B cell (primary cell): Measurements from ENCODE around the gene RPS21. TPM values are rescaled to one million over a fixed set of nuclear protein-coding genes. Genes with fewer than 3 reads are reported as not detected.

Experiments
- ATAC-seq: fragments of 200-7000 bp; cut with Tn5 transposase; one replicate; pipeline ENCODE4 v1.10.0; 2021; ENCODE audit warnings: low read depth, mild to moderate bottlenecking, moderate number of reproducible peaks, moderate library complexity
- CTCF ChIA-PET: fragments of 350-600 bp; sonication (Branson Sonifier 250); formaldehyde crosslinking; loops from one replicate; lab custom pipeline; 2021; ENCODE audit warnings: antibody characterized with exemption, inconsistent platforms; lab: Charles Lee
- POLR2A ChIA-PET: fragments of 350-600 bp; sonication (Branson Sonifier 250); formaldehyde crosslinking; loops from one replicate; lab custom pipeline; 2021; ENCODE audit warnings: antibody characterized with exemption; lab: Charles Lee
- DNase-seq: peaks from one replicate; pipeline ENCODE4 v3.0.0; 2013
- H2AFZ ChIP-seq: 2 replicates; pipeline ENCODE4 v1.6.1; 2012; ENCODE audit warnings: mild to moderate bottlenecking, low read depth, low read length; ENCODE audit not compliant: insufficient read depth, poor library complexity, severe bottlenecking
- H3K27ac ChIP-seq, 2 donors: 1 replicate in 1 of 2; 2 replicates in 1 of 2; pipeline ENCODE4 v1.5.1; 2012 to 2013; ENCODE audit warnings: low read length in 2 of 2, mild to moderate bottlenecking in 2 of 2, moderate library complexity in 1 of 2
- H3K27me3 ChIP-seq, 4 experiments: fragments of 200-600 bp in 1 of 4; sonication (generic) in 1 of 4; replicated peaks in 1 of 4; 1 replicate in 2 of 4; 2 replicates in 2 of 4; pipeline versions ENCODE4 v1.6.1 to v1.7.0; 2013 to 2016; ENCODE audit warnings: low read length in 3 of 4, mild to moderate bottlenecking in 2 of 4, mixed read lengths in 1 of 4, moderate library complexity in 1 of 4; ENCODE audit not compliant: insufficient read depth in 4 of 4, control insufficient read depth in 3 of 4; ENCODE audit errors: control extremely low read depth in 1 of 4
- H3K36me3 ChIP-seq, 2 experiments: replicated peaks in 1 of 2; 1 replicate in 1 of 2; 2 replicates in 1 of 2; pipeline versions ENCODE4 v1.6.1 to v1.7.1; 2013; ENCODE audit warnings: low read length in 1 of 2; ENCODE audit not compliant: insufficient read depth in 2 of 2, control insufficient read depth in 1 of 2; ENCODE audit errors: control extremely low read depth in 1 of 2, extremely low read depth in 1 of 2
- H3K4me1 ChIP-seq, 2 donors: fragments of 200-600 bp in 1 of 2; sonication (generic) in 1 of 2; 1 replicate in 1 of 2; 2 replicates in 1 of 2; pipeline versions ENCODE4 v1.5.1 to v1.6.1; 2013 to 2017; ENCODE audit warnings: low read length in 2 of 2; ENCODE audit not compliant: control insufficient read depth in 2 of 2, insufficient read depth in 2 of 2
- H3K4me2 ChIP-seq: replicated peaks from 2 replicates; pipeline ENCODE3; 2012; ENCODE audit warnings: mild to moderate bottlenecking, low read depth, low read length; ENCODE audit not compliant: poor library complexity, severe bottlenecking
- H3K4me3 ChIP-seq, 5 experiments: fragments of 200-600 bp in 1 of 5; sonication (generic) in 1 of 5; 1 replicate in 3 of 5; 2 replicates in 2 of 5; pipeline versions ENCODE4 v1.5.1 to v1.7.0; 2011 to 2016; ENCODE audit warnings: low read length in 4 of 5, mild to moderate bottlenecking in 4 of 5, low read depth in 2 of 5, control low read depth in 1 of 5, moderate library complexity in 1 of 5; ENCODE audit not compliant: insufficient read depth in 1 of 5; ENCODE audit errors: control extremely low read depth in 1 of 5, extremely low read depth in 1 of 5
- H3K79me2 ChIP-seq: fragments of 200-600 bp; sonication (generic); one replicate; pipeline ENCODE4 v1.6.0; 2016; ENCODE audit warnings: low read length; ENCODE audit not compliant: control insufficient read depth, insufficient read depth
- H3K9ac ChIP-seq: fragments of 200-600 bp; sonication (generic); 2 replicates; pipeline ENCODE4 v1.6.1; 2017; ENCODE audit warnings: mild to moderate bottlenecking, low read length, moderate library complexity
- H3K9me3 ChIP-seq, 3 donors: one replicate each; pipeline versions ENCODE4 v1.6.1 to v1.7.1; 2013; ENCODE audit warnings: low read length in 2 of 3; ENCODE audit not compliant: control insufficient read depth in 2 of 3, insufficient read depth in 1 of 3; ENCODE audit errors: control extremely low read depth in 1 of 3
- H4K20me1 ChIP-seq: 2 replicates; pipeline ENCODE4 v1.6.0; 2012; ENCODE audit warnings: mild to moderate bottlenecking, low read length; ENCODE audit not compliant: insufficient read depth, control insufficient read depth, poor library complexity, severe bottlenecking
- H3K27ac Mint-ChIP-seq: one replicate; pipeline ENCODE4 v1.8.0; 2021; ENCODE audit warnings: mixed read lengths
- H3K27me3 Mint-ChIP-seq: one replicate; pipeline ENCODE4 v1.8.0; 2021; ENCODE audit warnings: mixed read lengths
- H3K4me1 Mint-ChIP-seq: one replicate; pipeline ENCODE4 v1.8.0; 2021; ENCODE audit warnings: mixed read lengths
- H3K4me3 Mint-ChIP-seq: one replicate; pipeline ENCODE4 v1.8.0; 2021; ENCODE audit warnings: mixed read lengths
- H3K9me3 Mint-ChIP-seq: one replicate; pipeline ENCODE4 v1.8.0; 2022; ENCODE audit warnings: mixed read lengths; ENCODE audit not compliant: insufficient read depth
- CTCF ChIP-seq: fragments of 200-600 bp; IDR thresholded peaks from one replicate; pipeline ENCODE4 v1.8.0; 2022; ENCODE audit warnings: antibody characterized with exemption, mild to moderate bottlenecking
- EZH2 ChIP-seq: IDR thresholded peaks from 2 replicates; pipeline ENCODE4 v1.6.1; 2012; ENCODE audit warnings: borderline replicate concordance, low read depth, mild to moderate bottlenecking, moderate library complexity, low read length; ENCODE audit not compliant: insufficient read depth, poor library complexity, severe bottlenecking
- WGBS: methylation state at CpG from one replicate; pipeline ENCODE4 v1.1.5; 2013; ENCODE audit warnings: missing lambda C conversion rate; ENCODE audit not compliant: insufficient coverage; 5-methylcytosine and 5-hydroxymethylcytosine counted together
- intact Hi-C: fragments of 100-400 bp; cut with micrococcal nuclease; formaldehyde crosslinking; loops from one replicate; pipeline ENCODE4 v1.10.0; 2022
- polyA plus RNA-seq: library from polyadenylated mRNA; depleted of rRNA; stranded (reverse); fragments of >200 nt; gene quantifications from 2 replicates; pipeline ENCODE4 v1.2.3, GENCODE V29; 2012
- total RNA-seq, 2 donors: library from RNA; stranded (reverse); fragments of 120-200 nt in 1 of 2; gene quantifications; 1 replicate in 1 of 2; 2 replicates in 1 of 2; pipeline versions ENCODE4 v1.2.3 to v1.2.4, GENCODE V29; 2013 to 2022

Gene RPS21
- total and polyA plus RNA-seq, 2 donors (not counting 1 experiment from before 2014, with no cell fraction given), result 2,653 to 9,603 TPM

GRCh38 chr20:62377615-62378178, 9.2 kb upstream of the RPS21 start:
- Histone ChIP-seq H3K36me3 (no peaks in the 10 kb centered on the region), H2AFZ (no peak overlapping the region), H3K27me3 (peaks cover 0 to 4% (median 0%) of the 10 kb centered on the region in 4 experiments), H4K20me1 (no peaks in the 10 kb centered on the region), H3K4me1 (peaks cover 0 to 7% of the 10 kb centered on the region in 2 donors), H3K4me2 (no peak overlapping the region), H3K9me3 (no peaks in the 10 kb centered on the region), H3K79me2 (no peaks in the 10 kb centered on the region), H3K27ac (no peak overlapping the region), H3K9ac (no peak overlapping the region), H3K4me3 (no peak overlapping the region)
- no peak overlapping the region for H3K27ac Mint-ChIP-seq
- TF ChIP-seq CTCF, result no peak
- no peak for TF ChIP-seq EZH2
- no peak for ATAC-seq
- 84% methylated on average over 9 of the region's 15 CpGs for WGBS
- no peaks in the 10 kb centered on the region for H3K27me3 Mint-ChIP-seq
- peaks cover 4% of the 10 kb centered on the region for H3K9me3 Mint-ChIP-seq
- no peak for DNase-seq
- H3K4me3 Mint-ChIP-seq, result no peak overlapping the region
- H3K4me1 Mint-ChIP-seq, result peaks cover 8% of the 10 kb centered on the region
- intact Hi-C loops, result no loop called here
- CTCF ChIA-PET, result interaction anchor here (1.3 kb wide), 1 partner anchor 10 kb away, joined by 4 read pairs; no protein-coding TSS in a partner anchor
- POLR2A ChIA-PET, result no interaction called here

- Histone ChIP-seq H2AFZ (no peak overlapping the region), H3K9me3 (no peaks in the 10 kb centered on the region), H3K4me3 (no peak overlapping the region), H4K20me1 (no peaks in the 10 kb centered on the region), H3K27me3 (peaks cover 0 to 4% (median 0%) of the 10 kb centered on the region in 4 experiments), H3K9ac (no peak overlapping the region), H3K4me2 (no peak overlapping the region), H3K27ac (no peak overlapping the region), H3K36me3 (no peaks in the 10 kb centered on the region), H3K79me2 (no peaks in the 10 kb centered on the region), H3K4me1 (peaks cover 0 to 10% of the 10 kb centered on the region in 2 donors)
- Mint-ChIP-seq H3K4me1 (peaks cover 11% of the 10 kb centered on the region), H3K4me3 (no peak overlapping the region), H3K9me3 (peaks cover 4% of the 10 kb centered on the region), H3K27me3 (no peaks in the 10 kb centered on the region), H3K27ac (no peak overlapping the region)
- intact Hi-C loops, result no loop called here
- TF ChIP-seq CTCF (no peak), EZH2 (no peak)
- ATAC-seq (no peak), DNase-seq (no peak)
- CTCF ChIA-PET, result no interaction called here
- 93% methylated on average over 22 of the region's 22 CpGs for WGBS
- POLR2A ChIA-PET, result no interaction called here
Observed at GRCh38 chr20:62378215-62378614, 8.7 kb upstream of the RPS21 start.
